GM18520 (cell line): ENCODE measurements around the gene TTLL11.
"Not testable (repeated sequence)": the region's sequence is repeated elsewhere in the genome, so short reads cannot be mapped to it uniquely, and the experiment has no call there.

Experiments used
- ATAC-seq: cut with Tn5 transposase; IDR thresholded peaks from one replicate; pipeline ENCODE4 v1.9.1; 2021; ENCODE audit not compliant: unreplicated experiment

The TTLL11 gene

GRCh38 chr9:122011818-122012498, 81.2 kb downstream of the TTLL11 start:
- no peak for ATAC-seq

- ATAC-seq = no peak
Measured at GRCh38 chr9:122008559-122008958, 84.5 kb downstream of the TTLL11 start.

DNA sequence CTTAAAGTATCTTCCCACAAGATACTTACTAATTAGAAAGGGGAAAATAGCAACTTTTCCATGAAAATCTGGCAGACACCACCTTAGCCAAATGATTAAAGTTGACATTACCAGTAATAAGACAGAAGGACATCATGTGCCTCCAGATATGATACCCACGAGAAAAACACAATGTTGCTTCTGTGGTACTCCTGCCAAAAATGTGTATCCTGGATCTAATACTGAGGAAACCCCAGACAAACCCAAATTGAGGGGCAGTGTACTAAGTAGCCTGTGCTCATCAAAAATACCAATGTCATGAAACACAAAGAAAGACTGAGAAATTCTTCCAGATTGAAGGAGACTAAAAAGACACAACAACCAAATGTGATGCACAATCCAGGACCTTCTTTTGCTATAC, 85.3 kb downstream of the TTLL11 start:
- no peak for ATAC-seq

- ATAC-seq = no peak
Measured at GRCh38 chr9:122005597-122005996, 87.5 kb downstream of the TTLL11 start.

DNA sequence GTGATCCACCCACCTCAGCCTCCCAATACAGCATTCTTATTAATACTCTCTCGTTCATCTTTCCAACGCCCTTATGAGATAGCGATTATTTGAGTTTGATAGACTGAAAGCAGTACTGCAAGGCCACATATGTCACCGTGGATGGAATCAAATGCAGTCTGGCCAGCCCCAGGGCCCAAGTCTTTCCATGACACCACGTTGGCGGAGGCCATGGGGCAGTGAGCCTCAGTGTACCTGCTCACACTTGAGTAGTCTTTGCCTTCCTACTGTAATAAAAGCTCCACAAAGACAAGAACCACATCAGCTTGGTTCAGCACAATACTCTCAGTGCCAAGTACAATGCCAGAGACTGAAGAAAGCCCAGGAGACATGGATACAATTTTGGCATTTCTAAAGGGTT, 88.5 kb downstream of the TTLL11 start:
- no peak for ATAC-seq

- ATAC-seq = no peak
Measured at GRCh38 chr9:122001491-122002201, 91.5 kb downstream of the TTLL11 start.

GRCh38 chr9:122000526-122000925, 92.6 kb downstream of the TTLL11 start:
- not testable (repeated sequence) for ATAC-seq

DNA sequence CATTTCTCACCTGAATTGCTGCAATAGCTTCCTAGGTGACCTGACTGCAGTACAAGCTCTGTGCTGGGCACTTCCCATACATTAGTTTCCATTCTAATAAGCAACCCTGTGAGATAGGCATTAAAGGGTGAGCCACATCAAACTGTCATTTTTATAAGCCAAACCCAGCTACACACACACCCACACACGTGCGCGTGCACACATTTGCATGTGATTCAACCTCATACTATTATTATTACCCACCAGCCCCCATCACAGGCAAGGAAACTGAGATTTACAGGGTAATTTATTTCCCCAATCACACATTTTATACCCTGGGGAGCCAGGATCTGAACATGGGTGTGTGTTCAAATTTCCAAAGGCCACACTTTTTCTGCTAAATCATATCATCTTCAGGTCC, 93.6 kb downstream of the TTLL11 start:
- ATAC-seq = no peak

GRCh38 chr9:121998513-121999049, 94.5 kb downstream of the TTLL11 start:
- ATAC-seq = no peak

- no peak for ATAC-seq
Measured at GRCh38 chr9:121997791-121998190, 95.3 kb downstream of the TTLL11 start.

DNA sequence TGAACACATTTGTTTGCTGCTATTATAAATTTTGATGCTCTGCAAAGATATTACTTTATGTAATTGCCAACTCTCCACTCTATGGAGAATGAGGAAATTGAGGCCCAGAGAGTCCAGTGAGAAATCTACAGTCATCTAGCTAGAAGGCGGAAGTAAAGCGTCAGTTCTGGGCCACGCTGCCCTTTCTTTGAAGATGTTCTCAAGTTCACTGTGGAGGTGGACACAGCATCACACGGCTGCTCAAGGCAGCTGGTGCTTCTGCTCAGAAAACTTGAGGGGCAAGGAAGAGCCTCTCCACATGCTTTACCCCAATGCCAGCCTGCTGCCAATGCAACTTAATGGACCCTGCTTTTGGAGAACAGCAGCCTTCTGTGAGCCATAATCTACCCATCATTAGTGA, 96.3 kb downstream of the TTLL11 start:
- no peak for ATAC-seq

GRCh38 chr9:121995997-121996396, 97.1 kb downstream of the TTLL11 start:
- ATAC-seq = no peak

GRCh38 chr9:121992571-121993212, 100.4 kb downstream of the TTLL11 start:
- ATAC-seq = no peak

- no peak for ATAC-seq
Measured at GRCh38 chr9:121991307-121991661, 101.8 kb downstream of the TTLL11 start.

DNA sequence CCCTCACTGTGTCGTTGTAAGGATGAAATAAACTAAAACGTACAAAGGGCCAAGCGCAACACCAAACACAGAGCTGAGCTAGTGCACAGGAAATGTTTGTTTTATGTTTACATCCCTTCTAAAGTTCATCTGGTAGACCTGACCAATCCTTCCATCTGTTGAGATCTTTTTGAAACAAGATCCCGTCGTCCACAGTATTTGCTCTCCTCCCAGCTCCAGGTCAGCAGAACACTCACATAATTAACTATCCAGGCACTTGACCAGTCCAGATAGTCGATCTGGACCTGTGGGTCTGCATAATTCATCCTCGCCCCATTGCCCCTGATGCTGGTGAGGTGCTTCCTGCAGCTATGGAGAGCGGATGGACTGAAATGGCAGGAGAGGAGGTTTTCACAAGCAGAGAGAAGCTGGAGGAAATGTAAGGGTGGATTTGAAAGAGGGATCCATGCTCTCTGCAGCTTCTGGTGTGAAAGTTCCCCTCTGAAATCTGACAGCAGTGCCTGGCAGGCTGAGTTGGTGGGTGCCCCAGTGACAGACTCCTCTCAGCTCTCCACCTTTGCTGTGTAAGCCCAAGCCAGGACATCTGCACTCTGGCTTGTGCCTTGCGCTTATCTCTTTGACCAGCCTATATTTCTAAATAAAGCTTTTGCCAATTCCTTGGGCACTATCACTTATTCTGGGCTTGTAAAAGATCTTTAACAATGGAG, 102.4 kb downstream of the TTLL11 start:
- no peak for ATAC-seq

DNA sequence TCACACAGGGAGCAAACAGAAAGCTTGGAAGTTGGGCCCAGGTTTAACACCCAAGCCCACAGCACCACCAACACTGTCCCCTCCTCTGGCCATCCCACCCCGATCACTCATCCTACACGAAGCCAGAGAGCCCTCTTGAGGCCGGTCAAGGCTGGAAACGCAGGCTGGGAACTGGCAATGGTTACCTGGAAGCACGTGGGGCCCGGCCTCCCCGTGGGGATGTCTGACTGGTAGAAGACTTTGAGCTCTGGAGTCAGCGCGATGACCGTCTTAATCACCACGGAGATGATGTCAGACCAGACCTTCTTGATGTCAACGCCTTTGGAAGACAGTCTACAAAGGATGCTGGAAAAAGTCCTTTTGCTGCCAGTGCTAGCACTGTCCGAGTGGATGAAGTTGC, 104.1 kb downstream of the TTLL11 start:
- ATAC-seq = no peak

- ATAC-seq = no peak
Measured at GRCh38 chr9:121987314-121987713, 105.8 kb downstream of the TTLL11 start.

DNA sequence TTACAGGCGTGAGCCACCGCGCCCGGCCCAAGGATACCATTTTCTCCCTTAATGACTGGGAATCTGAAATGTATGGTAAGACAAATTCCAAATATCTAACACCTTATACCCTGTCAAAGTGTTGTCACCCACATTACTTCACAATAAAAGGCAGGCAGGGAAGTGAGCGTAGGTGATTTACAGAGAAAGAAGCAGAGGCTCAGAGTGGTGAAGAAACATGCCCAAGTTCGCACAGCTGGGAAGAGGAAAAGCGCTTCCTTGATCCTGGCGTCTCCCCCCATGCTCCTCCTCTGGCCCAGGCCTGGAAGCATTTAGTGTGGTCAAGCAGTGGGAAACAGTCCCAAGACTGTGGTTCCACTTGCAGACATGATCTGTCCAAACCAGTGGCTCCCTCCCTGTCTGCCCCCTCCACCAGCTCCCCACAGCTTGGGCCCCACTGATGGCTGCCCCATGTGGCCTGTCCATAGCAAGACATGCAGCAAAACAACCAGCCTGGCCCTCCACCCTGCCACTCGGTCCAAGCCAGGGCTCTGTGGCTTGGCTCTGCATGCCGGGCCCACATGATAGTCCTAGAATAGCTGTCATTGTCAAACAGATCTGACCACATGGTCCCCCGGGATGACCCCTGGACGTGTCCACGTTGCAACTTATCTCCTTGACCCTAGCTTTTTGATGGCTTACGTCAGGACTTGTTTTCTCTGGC, 107.2 kb downstream of the TTLL11 start:
- no peak for ATAC-seq

- no peak for ATAC-seq
Measured at GRCh38 chr9:121984726-121985402, 108.2 kb downstream of the TTLL11 start.

DNA sequence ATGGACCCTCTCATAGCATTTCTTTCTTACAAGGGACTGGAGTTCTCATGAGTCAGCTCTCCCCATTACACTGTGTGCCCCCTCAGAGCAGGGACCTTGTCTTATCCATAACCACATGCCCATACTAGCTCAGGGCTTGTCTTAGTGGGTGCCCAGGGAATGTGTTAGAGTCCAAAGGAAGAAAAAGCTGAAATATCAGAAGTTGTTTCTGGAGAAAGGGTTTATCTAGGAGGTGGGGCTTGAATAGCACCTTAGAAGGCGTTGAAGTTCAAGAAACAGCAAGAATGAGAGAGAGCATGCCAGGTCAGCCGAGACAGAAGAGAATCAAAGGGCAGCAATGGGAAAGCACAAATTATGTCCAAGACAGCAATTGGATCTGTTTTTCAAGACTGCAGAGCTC, 109.4 kb downstream of the TTLL11 start:
- ATAC-seq = no peak
